Activated naive CD4-positive, alpha-beta T cell treated with anti-CD3 and anti-CD28 coated beads, Interleukin-2, amount 50 U/mL, for 72 hours (primary cell): Measurements from ENCODE around the gene ARHGAP27. TPM values are rescaled to one million over a fixed set of nuclear protein-coding genes. Genes with fewer than 3 reads are reported as not detected.
A peak's percentile ranks its signal among the peaks of the same experiment; 100 is the strongest.

Experiments
- ATAC-seq, 2 donors: fragments of 150-1000 bp; cut with Tn5 transposase; 2 replicates each; pipeline ENCODE4 v1.10.0; 2021; ENCODE audit warnings: mild to moderate bottlenecking in 2 of 2, moderate library complexity in 2 of 2
- DNase-seq, 2 donors: peaks; one replicate each; pipeline ENCODE4 v3.0.0; 2021 to 2022; ENCODE audit warnings: low spot score in 2 of 2
- H3K27ac Mint-ChIP-seq, 2 donors: one replicate each; pipeline ENCODE4 v1.8.0; 2022; ENCODE audit warnings: mild to moderate bottlenecking in 2 of 2, mixed read lengths in 2 of 2
- H3K36me3 Mint-ChIP-seq, 2 donors: one replicate each; pipeline ENCODE4 v1.8.0; 2022; ENCODE audit warnings: mixed read lengths in 2 of 2
- H3K9me3 Mint-ChIP-seq, 2 donors: one replicate each; pipeline ENCODE4 v1.8.0; 2022; ENCODE audit warnings: mixed read lengths in 2 of 2
- total RNA-seq, 2 donors: library from RNA; stranded (reverse); gene quantifications; one replicate each; pipeline ENCODE4 v1.2.3, GENCODE V29; 2022

The ARHGAP27 gene
- total RNA-seq, 2 donors from 2014 or later: 49.7 to 55.1 TPM

- no peak for ATAC-seq
- Mint-ChIP-seq H3K9me3 (no peaks in the 10 kb centered on the region), H3K36me3 (no peaks in the 10 kb centered on the region), H3K27ac (no peak overlapping the region)
- no peak for DNase-seq
These were observed 7.3 kb downstream of the ARHGAP27 start for GRCh38 chr17:45425125-45425983.

GRCh38 chr17:45424769-45425124, 7.9 kb downstream of the ARHGAP27 start:
- no peak for DNase-seq
- H3K36me3 Mint-ChIP-seq: no peaks in the 10 kb centered on the region
- H3K27ac Mint-ChIP-seq: no peak overlapping the region
- ATAC-seq: no peak
- no peaks in the 10 kb centered on the region for H3K9me3 Mint-ChIP-seq

GRCh38 chr17:45423975-45424335, 8.7 kb downstream of the ARHGAP27 start:
- H3K36me3 Mint-ChIP-seq: no peaks in the 10 kb centered on the region
- no peak overlapping the region for H3K27ac Mint-ChIP-seq
- DNase-seq (no peak), ATAC-seq (no peak)
- no peaks in the 10 kb centered on the region for H3K9me3 Mint-ChIP-seq

- Mint-ChIP-seq H3K27ac (no peak overlapping the region), H3K9me3 (no peaks in the 10 kb centered on the region), H3K36me3 (no peaks in the 10 kb centered on the region)
- DNase-seq (no peak), ATAC-seq (no peak)
These were observed 9.2 kb downstream of the ARHGAP27 start for GRCh38 chr17:45423304-45423974.

GRCh38 chr17:45414990-45415881, 17.4 kb downstream of the ARHGAP27 start:
- ATAC-seq (no peak), DNase-seq (no peak)
- no peaks in the 10 kb centered on the region for H3K9me3 Mint-ChIP-seq
- H3K36me3 Mint-ChIP-seq: peaks cover 1 to 2% of the 10 kb centered on the region in 2 donors
- H3K27ac Mint-ChIP-seq: peak overlapping the region in 1 of 2 donors; percentile 7

GRCh38 chr17:45413498-45413923, 19.2 kb downstream of the ARHGAP27 start:
- no peak for DNase-seq
- H3K9me3 Mint-ChIP-seq: no peaks in the 10 kb centered on the region
- ATAC-seq: no peak
- H3K27ac Mint-ChIP-seq: no peak overlapping the region
- peaks cover 13 to 15% of the 10 kb centered on the region in 2 donors for H3K36me3 Mint-ChIP-seq

- Mint-ChIP-seq H3K9me3 (no peaks in the 10 kb centered on the region), H3K36me3 (peaks cover 15 to 21% of the 10 kb centered on the region in 2 donors), H3K27ac (peak overlapping the region; percentile 99 to 100)
- no peak for DNase-seq
- no peak for ATAC-seq
These were observed 21.1 kb downstream of the ARHGAP27 start for GRCh38 chr17:45411348-45412105.

GRCh38 chr17:45410144-45411091, 22.3 kb downstream of the ARHGAP27 start:
- no peaks in the 10 kb centered on the region for H3K9me3 Mint-ChIP-seq
- peaks cover 15 to 21% of the 10 kb centered on the region in 2 donors for H3K36me3 Mint-ChIP-seq
- peak; percentile 74 to 86 for ATAC-seq
- H3K27ac Mint-ChIP-seq: peak overlapping the region; percentile 99 to 100
- DNase-seq: peak in 1 of 2 donors; percentile 59

- Mint-ChIP-seq H3K9me3 (no peaks in the 10 kb centered on the region), H3K27ac (peak overlapping the region; percentile 99 to 100), H3K36me3 (peaks cover 15 to 21% of the 10 kb centered on the region in 2 donors)
- DNase-seq: no peak
- ATAC-seq: peak; percentile 45 to 62
These were observed 23.0 kb downstream of the ARHGAP27 start for GRCh38 chr17:45409659-45410076.

- Mint-ChIP-seq H3K36me3 (peaks cover 19 to 21% of the 10 kb centered on the region in 2 donors), H3K9me3 (no peaks in the 10 kb centered on the region), H3K27ac (peak overlapping the region; percentile 99 to 100)
- DNase-seq: no peak
- ATAC-seq: no peak
These were observed 23.9 kb downstream of the ARHGAP27 start for GRCh38 chr17:45408611-45409421.

- peak overlapping the region in 1 of 2 donors; percentile 20 for H3K27ac Mint-ChIP-seq
- no peak for ATAC-seq
- DNase-seq: no peak
- peaks cover 19 to 21% of the 10 kb centered on the region in 2 donors for H3K36me3 Mint-ChIP-seq
- no peaks in the 10 kb centered on the region for H3K9me3 Mint-ChIP-seq
These were observed 26.6 kb downstream of the ARHGAP27 start for GRCh38 chr17:45406107-45406506.

GRCh38 chr17:45405250-45406086, 27.2 kb downstream of the ARHGAP27 start:
- Mint-ChIP-seq H3K36me3 (peaks cover 19 to 21% of the 10 kb centered on the region in 2 donors), H3K9me3 (no peaks in the 10 kb centered on the region), H3K27ac (peak overlapping the region in 1 of 2 donors; percentile 35)
- DNase-seq (no peak), ATAC-seq (no peak)

- peaks cover 14 to 16% of the 10 kb centered on the region in 2 donors for H3K36me3 Mint-ChIP-seq
These were observed 27.8 kb downstream of the ARHGAP27 start for GRCh38 chr17:45404870-45405249.

More at GRCh38 chr17:45404870-45405249, 27.8 kb downstream of the ARHGAP27 start:
- H3K9me3 Mint-ChIP-seq: no peaks in the 10 kb centered on the region
- peak overlapping the region in 1 of 2 donors; percentile 35 for H3K27ac Mint-ChIP-seq
- DNase-seq (no peak), ATAC-seq (no peak)
